GM19328 (cell line): ENCODE measurements around the gene MLLT10.
A peak's percentile ranks its signal among the peaks of the same experiment; 100 is the strongest.

Experiments used
- ATAC-seq: cut with Tn5 transposase; IDR thresholded peaks from one replicate; pipeline ENCODE4 v1.9.1; 2021; ENCODE audit warnings: mild to moderate bottlenecking, moderate library complexity; ENCODE audit not compliant: unreplicated experiment

Gene MLLT10

GRCh38 chr10:21516242-21517131, 17.5 kb upstream of the MLLT10 start:
- peak; percentile 67 for ATAC-seq

GRCh38 chr10:21517134-21518031, 16.6 kb upstream of the MLLT10 start:
- peak; percentile 54 for ATAC-seq

GRCh38 chr10:21518149-21518640, 15.8 kb upstream of the MLLT10 start:
- ATAC-seq: no peak

GRCh38 chr10:21518641-21519396, 15.2 kb upstream of the MLLT10 start:
- no peak for ATAC-seq

- ATAC-seq: no peak
Observed at GRCh38 chr10:21519397-21519933, 14.6 kb upstream of the MLLT10 start.

GRCh38 chr10:21519941-21520436, 14.0 kb upstream of the MLLT10 start:
- no peak for ATAC-seq

- ATAC-seq: no peak
Observed at GRCh38 chr10:21520509-21520908, 13.5 kb upstream of the MLLT10 start.

- no peak for ATAC-seq
Observed at GRCh38 chr10:21520949-21521348, 13.1 kb upstream of the MLLT10 start.

- no peak for ATAC-seq
Observed at GRCh38 chr10:21521751-21522533, 12.1 kb upstream of the MLLT10 start.

GRCh38 chr10:21522631-21523406, 11.2 kb upstream of the MLLT10 start:
- ATAC-seq: no peak

- ATAC-seq: no peak
Observed at GRCh38 chr10:21523557-21524008, 10.4 kb upstream of the MLLT10 start.

GRCh38 chr10:21524131-21524525, 9.9 kb upstream of the MLLT10 start:
- no peak for ATAC-seq

GRCh38 chr10:21524526-21525366, 9.3 kb upstream of the MLLT10 start:
- ATAC-seq: no peak

GRCh38 chr10:21525367-21526187, 8.5 kb upstream of the MLLT10 start, which contains the start of gene SKIDA1:
SKIDA1 (minus strand) TSS chr10:21525682; CDS start chr10:21517822, 7,860 bp downstream.
- no peak for ATAC-seq

GRCh38 chr10:21526188-21526859, 7.7 kb upstream of the MLLT10 start:
- no peak for ATAC-seq

GRCh38 chr10:21526860-21527597, 7.0 kb upstream of the MLLT10 start:
- no peak for ATAC-seq
